HCT116 (cell line): ENCODE measurements around the gene METTL1. TPM values are rescaled to one million over a fixed set of nuclear protein-coding genes. Genes with fewer than 3 reads are reported as not detected.

Experiments used
- ATAC-seq: fragments of 200-7000 bp; cut with Tn5 transposase; 2 replicates; pipeline ENCODE4 v1.9.1; 2020; ENCODE audit warnings: mild to moderate bottlenecking, moderate library complexity
- BruUV-seq: library from RNA; stranded (reverse); fragments of 400-500 nt; replicated peaks from 2 replicates; lab custom pipeline; 2021; lab: Mats Ljungman, UMichigan
- CTCF ChIA-PET: fragments of 300-600 bp; sonication (Branson Sonifier 250); formaldehyde crosslinking; loops from one replicate; lab custom pipeline; 2021; ENCODE audit warnings: antibody characterized with exemption; lab: Charles Lee
- POLR2A ChIA-PET: fragments of 300-600, 350-600 bp; sonication (Branson Sonifier 250); formaldehyde crosslinking; loops from one replicate; lab custom pipeline; 2021; ENCODE audit warnings: antibody characterized with exemption; lab: Charles Lee
- RAD21 ChIA-PET, 2 experiments: fragments of 300-600 bp; sonication (Branson Sonifier 250); formaldehyde crosslinking; loops; one replicate each; lab custom pipeline; 2023; ENCODE audit warnings: low total read pairs in 2 of 2; ENCODE audit not compliant: uncharacterized antibody in 2 of 2, unreplicated experiment in 2 of 2, low non-redundant PET in 1 of 2; lab: Charles Lee
- DNase-seq: peaks from one replicate; pipeline ENCODE4 v3.0.0-alpha.2; 2010; ENCODE audit warnings: low read depth, low spot score
- H2AFZ ChIP-seq: fragments of 200-600 bp; shearing (Covaris generic), sonication (generic); 2 replicates; pipeline ENCODE4 v1.6.1; 2017; ENCODE audit warnings: low read depth, mixed run types, mixed read lengths, antibody characterized with exemption, low read length; ENCODE audit not compliant: poor library complexity, severe bottlenecking
- H3K27ac ChIP-seq: 2 replicates; pipeline ENCODE4 v1.5.1; 2012; ENCODE audit warnings: low read depth, low read length
- H3K27me3 ChIP-seq: fragments of 200-600 bp; sonication (generic); 2 replicates; pipeline ENCODE4 v1.6.1; 2016; ENCODE audit warnings: mixed run types, low read length, mixed read lengths; ENCODE audit not compliant: insufficient read depth
- H3K36me3 ChIP-seq, 2 experiments: fragments of 200-500 bp in 1 of 2; fragments of 200-600 bp in 1 of 2; sonication (Bioruptor generic) in 1 of 2; sonication (generic) in 1 of 2; 2 replicates each; pipeline versions ENCODE4 v1.5.1 to v1.6.1; 2014 to 2016; ENCODE audit warnings: low read length in 2 of 2, inconsistent platforms in 1 of 2, mixed read lengths in 1 of 2, mixed run types in 1 of 2; ENCODE audit not compliant: insufficient read depth in 2 of 2, control insufficient read depth in 1 of 2
- H3K4me1 ChIP-seq, 2 experiments: fragments of 200-600 bp in 1 of 2; sonication (generic) in 1 of 2; 2 replicates each; pipeline versions ENCODE4 v1.5.1 to v1.6.1; 2012 to 2017; ENCODE audit warnings: low read length in 2 of 2, inconsistent platforms in 1 of 2, mild to moderate bottlenecking in 1 of 2, mixed read lengths in 1 of 2, mixed run types in 1 of 2, moderate library complexity in 1 of 2; ENCODE audit not compliant: insufficient read depth in 2 of 2, control insufficient read depth in 1 of 2
- H3K4me2 ChIP-seq: fragments of 200-600 bp; sonication (generic); 2 replicates; pipeline ENCODE4 v1.6.1; 2017; ENCODE audit warnings: mixed run types, low read length, mixed read lengths
- H3K4me3 ChIP-seq, 2 experiments: fragments of 200-600 bp in 1 of 2; sonication (generic) in 1 of 2; replicated peaks in 1 of 2; 2 replicates each; pipeline ENCODE4 v1.5.1; 2011 to 2016; ENCODE audit warnings: low read length in 2 of 2, control low read depth in 1 of 2, low read depth in 1 of 2, mild to moderate bottlenecking in 1 of 2, mixed read lengths in 1 of 2, mixed run types in 1 of 2
- H3K79me2 ChIP-seq: fragments of 200-600 bp; sonication (generic); 2 replicates; pipeline ENCODE4 v1.6.1; 2017; ENCODE audit warnings: mild to moderate bottlenecking, mixed run types, low read length, moderate library complexity, mixed read lengths; ENCODE audit not compliant: insufficient read depth
- H3K9ac ChIP-seq: fragments of 200-600 bp; sonication (generic); 2 replicates; pipeline ENCODE4 v1.6.1; 2016; ENCODE audit warnings: low read length, mixed read lengths
- H3K9me2 ChIP-seq: fragments of 200-600 bp; sonication (generic), shearing (Covaris generic); 2 replicates; pipeline ENCODE4 v1.6.1; 2017; ENCODE audit warnings: mixed run types, mild to moderate bottlenecking, moderate library complexity; ENCODE audit not compliant: insufficient read depth
- H3K9me3 ChIP-seq, 2 experiments: fragments of 200-500 bp in 1 of 2; fragments of 200-600 bp in 1 of 2; sonication (Bioruptor generic) in 1 of 2; sonication (generic) in 1 of 2; 2 replicates each; pipeline ENCODE4 v1.6.1; 2014 to 2017; ENCODE audit warnings: low read length in 2 of 2, mixed read lengths in 2 of 2, inconsistent platforms in 1 of 2, low read depth in 1 of 2, mild to moderate bottlenecking in 1 of 2, mixed run types in 1 of 2, moderate library complexity in 1 of 2; ENCODE audit not compliant: control insufficient read depth in 1 of 2, insufficient read depth in 1 of 2
- H4K20me1 ChIP-seq: fragments of 200-600 bp; sonication (generic), shearing (Covaris generic); 2 replicates; pipeline ENCODE4 v1.6.1; 2017; ENCODE audit warnings: mixed run types, mild to moderate bottlenecking, moderate library complexity; ENCODE audit not compliant: insufficient read depth
- ATF3 ChIP-seq: IDR thresholded peaks from 2 replicates; pipeline ENCODE4 v1.6.1; 2012
- CEBPB ChIP-seq: IDR thresholded peaks from 2 replicates; pipeline ENCODE4 v1.6.1; 2012; ENCODE audit warnings: low read depth
- EGR1 ChIP-seq: IDR thresholded peaks from 2 replicates; pipeline ENCODE4 v1.6.1; 2012; ENCODE audit warnings: low read depth
- ELF1 ChIP-seq: IDR thresholded peaks from 2 replicates; pipeline ENCODE4 v1.6.1; 2012; ENCODE audit warnings: low read depth, borderline replicate concordance
- EZH2 ChIP-seq: fragments of 200-600 bp; sonication (generic); IDR thresholded peaks from 2 replicates; pipeline ENCODE4 v1.6.1; 2017; ENCODE audit warnings: antibody characterized with exemption, mixed run types
- EZH2phosphoT487 ChIP-seq: fragments of 200-600 bp; IDR thresholded peaks from 2 replicates; pipeline ENCODE4 v1.6.1; 2018; ENCODE audit warnings: antibody characterized with exemption, borderline replicate concordance
- FOSL1 ChIP-seq: IDR thresholded peaks from 2 replicates; pipeline ENCODE4 v1.6.1; 2012; ENCODE audit warnings: low read depth
- JUND ChIP-seq: IDR thresholded peaks from 2 replicates; pipeline ENCODE4 v1.6.1; 2012
- MAX ChIP-seq: IDR thresholded peaks from 2 replicates; pipeline ENCODE4 v1.6.1; 2012
- POLR2A ChIP-seq: IDR thresholded peaks from 2 replicates; pipeline ENCODE4 v1.7.0; 2011; ENCODE audit warnings: borderline replicate concordance; ENCODE audit not compliant: insufficient read depth, insufficient read length; ENCODE audit errors: extremely low read depth
- POLR2AphosphoS5 ChIP-seq: IDR thresholded peaks from 2 replicates; pipeline ENCODE4 v1.6.1; 2011; ENCODE audit warnings: mild to moderate bottlenecking, low read depth, low read length, moderate library complexity
- REST ChIP-seq: IDR thresholded peaks from 2 replicates; pipeline ENCODE4 v1.6.1; 2012; ENCODE audit warnings: low read depth
- SRF ChIP-seq: IDR thresholded peaks from 2 replicates; pipeline ENCODE4 v1.6.1; 2012; ENCODE audit warnings: low read depth
- TCF7L2 ChIP-seq: IDR thresholded peaks from 2 replicates; pipeline ENCODE4 v1.7.0; 2011; ENCODE audit warnings: borderline replicate concordance, inconsistent platforms; ENCODE audit not compliant: insufficient read depth, insufficient read length; ENCODE audit errors: extremely low read depth
- YY1 ChIP-seq: IDR thresholded peaks from 2 replicates; pipeline ENCODE4 v1.6.1; 2011; ENCODE audit warnings: low read length, low read depth, moderate library complexity, mild to moderate bottlenecking; ENCODE audit not compliant: insufficient replicate concordance; ENCODE audit errors: extremely low read depth
- ZBTB33 ChIP-seq: IDR thresholded peaks from 2 replicates; pipeline ENCODE4 v1.6.1; 2011; ENCODE audit warnings: mild to moderate bottlenecking, low read length, moderate library complexity; ENCODE audit not compliant: insufficient replicate concordance; ENCODE audit errors: extremely low read depth
- ZFX ChIP-seq: fragments of 450-650 bp; IDR thresholded peaks from 2 replicates; pipeline ENCODE4 v1.6.1; 2017
- ZNF274 ChIP-seq: fragments of 200-500 bp; sonication (Bioruptor generic); IDR thresholded peaks from 2 replicates; pipeline ENCODE4 v1.6.1; 2014; ENCODE audit warnings: mild to moderate bottlenecking, low read depth, low read length, inconsistent platforms
- intact Hi-C: fragments of 100-400 bp; cut with micrococcal nuclease; formaldehyde crosslinking; loops from 2 replicates; pipeline ENCODE4 v1.10.0; 2022
- total RNA-seq: library from RNA; stranded (reverse); gene quantifications from one replicate; pipeline ENCODE4 v1.2.1, GENCODE V29; 2021; ENCODE audit not compliant: unreplicated experiment

The METTL1 gene
- total RNA-seq, 1 experiment from 2014 or later = 56.6 TPM

- intact Hi-C loops = no loop called here
- no peak overlapping the region for H3K4me3 ChIP-seq
- no peaks in the 10 kb centered on the region for H3K79me2 ChIP-seq
- H3K36me3 ChIP-seq = no peaks in the 10 kb centered on the region
- ChIA-PET RAD21 (no interaction called here), POLR2A (interaction anchor here (1.0 kb wide), 1 partner anchor 10 kb away, joined by 3 read pairs; no protein-coding TSS in a partner anchor), CTCF (no interaction called here)
- no peak overlapping the region for H3K27ac ChIP-seq
- H3K4me1 ChIP-seq = peaks cover 0 to 16% of the 10 kb centered on the region in 2 experiments; a peak in 2 of 4 replicates
- no TSS peak for BruUV-seq
- H4K20me1 ChIP-seq = no peaks in the 10 kb centered on the region
- no peak for TF ChIP-seq SRF
- TF ChIP-seq EZH2phosphoT487 = no peak
- no peak for TF ChIP-seq MAX
- no peak for TF ChIP-seq ZBTB33
- no peak for TF ChIP-seq JUND
- TF ChIP-seq EGR1 = no peak
- TF ChIP-seq POLR2AphosphoS5 = no peak
- TF ChIP-seq YY1 = no peak
- TF ChIP-seq POLR2A = no peak
- no peak for TF ChIP-seq EZH2
- TF ChIP-seq ELF1 = no peak
- TF ChIP-seq ZFX = no peak
- no peak for TF ChIP-seq ZNF274
- no peak for TF ChIP-seq REST
- no peak for TF ChIP-seq FOSL1
- no peak for TF ChIP-seq CEBPB
- TF ChIP-seq ATF3 = no peak
- no peak for TF ChIP-seq TCF7L2
- H3K27me3 ChIP-seq = no peaks in the 10 kb centered on the region
- no peak for DNase-seq
- no peak for ATAC-seq
- no peaks in the 10 kb centered on the region for H3K9me2 ChIP-seq
- no peak overlapping the region for H2AFZ ChIP-seq
- H3K9me3 ChIP-seq = no peaks in the 10 kb centered on the region
- no peak overlapping the region for H3K9ac ChIP-seq
- no peak overlapping the region for H3K4me2 ChIP-seq
Observed at GRCh38 chr12:57806677-57807076, 34.8 kb upstream of the METTL1 start.
